EL (cell line): ENCODE results near the gene CARMIL1.
"Not testable (repeated sequence)": the region's sequence is repeated elsewhere in the genome, so short reads cannot be mapped to it uniquely, and the experiment has no call there.

ENCODE experiments used
- DNase-seq: peaks from one replicate; pipeline ENCODE4 v3.0.0-alpha.2; 2016

The CARMIL1 gene

DNA sequence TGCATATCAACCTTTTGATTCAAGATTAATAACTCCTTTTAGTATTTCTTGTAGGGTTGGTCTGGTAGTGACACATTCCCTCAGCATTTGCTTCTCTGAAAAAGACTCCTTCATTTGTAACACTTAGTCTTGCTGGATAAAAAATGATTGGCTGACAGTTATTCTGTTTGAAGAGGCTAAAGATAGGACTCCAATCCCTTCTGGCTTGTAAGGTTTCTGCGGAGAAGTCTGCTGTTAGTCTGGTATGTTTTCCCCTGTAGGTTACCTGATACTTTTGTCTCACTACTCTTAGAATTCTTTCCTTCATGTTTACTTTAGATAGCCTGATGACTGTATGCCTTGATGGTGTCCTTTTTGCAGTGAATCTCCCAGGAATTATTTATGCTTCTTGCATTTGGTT is 96.0 kb downstream of the CARMIL1 start:
- DNase-seq, result no peak

DNA sequence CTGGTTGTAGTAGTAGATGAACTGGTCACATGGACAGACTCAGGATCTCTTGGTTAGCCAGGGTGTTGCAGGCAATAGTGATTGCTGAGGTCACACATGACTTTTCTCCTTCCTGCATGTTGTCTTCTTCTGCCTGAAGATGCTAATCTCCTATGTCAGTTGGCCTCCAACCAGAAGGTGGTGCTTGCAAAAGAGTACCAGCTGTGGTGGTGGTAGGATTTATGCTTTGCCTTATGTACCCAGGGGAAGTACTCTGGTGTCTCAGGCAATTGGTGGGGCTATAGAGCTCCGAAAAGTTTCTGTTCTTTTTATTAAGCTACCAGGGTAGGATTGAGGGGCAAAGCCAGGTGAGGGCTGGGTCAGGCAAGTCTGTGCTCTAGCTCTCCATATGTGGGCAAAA is 98.5 kb downstream of the CARMIL1 start:
- DNase-seq, result no peak

GRCh38 chr6:25381077-25381476 is 101.9 kb downstream of the CARMIL1 start:
- DNase-seq, result no peak

GRCh38 chr6:25382476-25382875 is 103.3 kb downstream of the CARMIL1 start:
- DNase-seq, result not testable (repeated sequence)

GRCh38 chr6:25384234-25384633 is 105.1 kb downstream of the CARMIL1 start:
- no peak for DNase-seq

DNA sequence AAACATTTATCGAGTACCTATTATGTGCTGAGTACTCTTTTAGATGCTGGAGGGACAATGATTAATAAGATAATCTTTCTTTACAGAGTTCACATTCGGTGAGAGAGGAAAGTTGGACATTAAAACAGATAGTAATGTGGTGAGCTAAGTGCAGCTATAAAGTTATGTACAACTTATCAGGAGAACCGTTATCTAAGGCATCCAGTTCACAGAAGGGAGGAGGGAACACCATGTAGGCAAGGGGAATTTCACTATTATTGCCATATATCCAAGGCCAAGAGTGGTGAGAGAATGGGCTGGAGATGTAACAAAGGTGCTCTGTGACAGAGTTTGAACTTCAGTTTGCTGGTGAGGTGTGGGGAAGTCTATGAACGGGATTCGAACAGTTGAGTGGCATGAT is 105.8 kb downstream of the CARMIL1 start:
- no peak for DNase-seq

DNA sequence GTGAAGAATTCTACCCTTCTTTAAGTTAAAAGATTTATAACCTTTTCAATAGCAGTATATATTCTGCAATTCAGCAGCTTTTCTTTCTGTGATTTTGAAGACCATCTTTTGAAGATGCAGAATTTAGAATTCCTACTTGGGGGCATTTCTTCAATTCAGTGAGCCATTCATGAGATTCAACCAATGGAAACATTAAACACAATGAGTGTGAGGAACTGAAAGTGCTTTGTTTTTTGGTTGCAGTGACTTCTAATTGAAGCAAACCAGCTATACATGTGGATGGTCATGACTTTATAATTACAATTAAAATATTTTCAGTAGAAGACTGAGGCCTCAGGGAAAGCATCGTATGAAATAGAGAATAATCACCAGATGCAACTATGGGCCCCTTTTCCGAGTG is 108.3 kb downstream of the CARMIL1 start:
- DNase-seq, result no peak

GRCh38 chr6:25387911-25388310 is 108.7 kb downstream of the CARMIL1 start:
- no peak for DNase-seq

- no peak for DNase-seq
Measured at GRCh38 chr6:25388776-25389175, 109.6 kb downstream of the CARMIL1 start.

DNA sequence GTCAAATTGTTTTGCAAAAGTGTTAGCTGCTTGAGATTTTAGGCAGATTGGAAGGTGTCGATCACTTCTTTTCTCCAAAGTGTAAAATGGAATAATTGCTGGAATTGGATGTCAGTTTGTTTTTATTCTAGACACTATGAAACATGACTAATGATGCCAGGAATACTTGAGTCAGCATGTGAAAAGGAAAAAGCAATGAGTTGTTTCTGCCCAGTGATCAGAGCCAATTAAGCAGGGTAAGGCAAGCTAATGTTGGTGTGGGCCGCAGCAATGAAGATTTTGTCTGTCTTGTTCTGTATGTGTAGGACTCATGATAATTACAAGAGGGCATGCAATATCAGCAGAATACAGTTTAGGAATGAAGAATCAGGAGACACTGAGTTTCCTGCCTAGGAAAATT is 110.3 kb downstream of the CARMIL1 start:
- DNase-seq, result peak; percentile 8

DNA sequence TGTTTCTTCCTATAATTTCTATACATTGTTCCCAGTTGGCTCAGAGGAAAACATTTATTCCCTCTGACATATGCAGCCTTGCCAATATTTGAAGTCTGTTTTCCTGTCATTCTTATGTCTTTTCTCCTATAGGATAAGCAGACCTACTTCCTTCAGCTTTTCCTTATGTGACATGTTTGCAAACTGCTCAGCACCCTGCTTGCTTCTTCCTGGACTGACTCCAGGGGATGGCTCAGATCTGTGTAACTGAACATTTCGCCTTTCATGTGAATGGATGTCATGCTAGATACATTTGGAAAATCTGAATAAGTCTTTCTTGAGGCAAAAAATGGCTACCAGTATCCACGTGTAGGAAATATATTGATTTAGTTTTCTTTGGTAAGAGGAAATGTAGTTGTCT is 113.2 kb downstream of the CARMIL1 start:
- no peak for DNase-seq

GRCh38 chr6:25395731-25396130 is 116.6 kb downstream of the CARMIL1 start:
- no peak for DNase-seq

DNA sequence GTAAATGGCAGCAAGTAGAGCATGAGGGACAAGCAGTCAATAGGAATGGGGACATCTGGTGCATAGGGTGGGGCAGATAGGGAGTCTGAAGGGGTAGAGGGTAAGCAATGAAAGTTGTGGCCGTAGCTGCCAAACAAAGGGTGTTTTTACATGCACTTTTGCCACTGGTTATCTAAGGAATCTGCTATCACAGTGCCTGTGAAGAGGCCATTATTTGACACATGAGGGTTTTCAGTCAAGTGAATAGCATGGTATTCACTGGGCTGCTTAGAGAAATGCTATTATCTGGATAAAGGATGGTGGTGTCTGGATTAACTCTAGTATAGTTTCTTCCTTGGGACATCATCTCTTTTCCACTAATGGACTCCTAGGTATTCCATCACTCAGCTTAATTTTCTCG is 118.2 kb downstream of the CARMIL1 start:
- no peak for DNase-seq

GRCh38 chr6:25399885-25400284 is 120.7 kb downstream of the CARMIL1 start:
- DNase-seq, result no peak

- DNase-seq, result no peak
Measured at GRCh38 chr6:25401711-25402110, 122.5 kb downstream of the CARMIL1 start.

- no peak for DNase-seq
Measured at GRCh38 chr6:25402125-25402524, 123.0 kb downstream of the CARMIL1 start.

DNA sequence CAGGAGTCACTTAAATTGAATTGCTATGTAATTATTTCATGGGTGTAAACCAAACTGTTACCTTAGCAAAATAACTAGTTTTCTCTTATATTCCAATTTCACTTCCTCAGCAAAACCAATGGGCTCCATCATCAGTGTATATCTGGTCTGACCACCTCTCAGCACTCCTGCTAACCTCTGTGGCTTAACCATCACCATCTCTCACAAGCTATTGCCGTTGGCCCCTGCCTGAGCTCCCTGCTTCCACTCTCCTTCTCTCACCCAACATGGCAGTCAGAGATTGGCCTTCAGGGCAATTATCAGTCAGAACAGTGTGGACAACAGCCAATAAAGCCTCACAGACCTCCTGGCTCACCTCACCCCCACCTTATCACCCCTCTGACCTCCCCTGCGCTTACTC is 124.0 kb downstream of the CARMIL1 start:
- no peak for DNase-seq

GRCh38 chr6:25404091-25404490 is 124.9 kb downstream of the CARMIL1 start:
- no peak for DNase-seq

DNA sequence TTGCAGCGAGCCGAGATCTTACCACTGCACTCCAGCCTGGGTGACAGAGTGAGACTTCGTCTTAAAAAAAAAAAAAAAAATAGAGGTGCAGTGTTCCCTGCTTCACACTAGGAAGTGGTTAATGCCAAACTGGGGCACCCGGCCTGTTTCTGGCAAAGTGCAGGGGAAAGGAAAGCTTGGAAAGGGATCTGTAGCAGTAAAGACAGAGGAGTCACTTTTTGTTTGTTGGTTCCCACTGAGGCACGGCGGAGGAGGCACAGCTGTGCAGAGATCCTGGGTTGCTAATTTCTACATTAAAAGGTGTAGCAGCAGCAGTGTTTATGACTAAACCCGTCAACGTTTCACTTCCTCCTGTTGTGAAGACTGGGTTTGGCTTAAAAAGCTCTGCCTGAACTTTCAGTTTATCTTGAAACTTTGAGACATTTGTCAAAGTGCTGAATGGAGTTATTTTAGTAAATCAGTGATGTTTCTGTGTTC is 125.6 kb downstream of the CARMIL1 start:
- no peak for DNase-seq

DNA sequence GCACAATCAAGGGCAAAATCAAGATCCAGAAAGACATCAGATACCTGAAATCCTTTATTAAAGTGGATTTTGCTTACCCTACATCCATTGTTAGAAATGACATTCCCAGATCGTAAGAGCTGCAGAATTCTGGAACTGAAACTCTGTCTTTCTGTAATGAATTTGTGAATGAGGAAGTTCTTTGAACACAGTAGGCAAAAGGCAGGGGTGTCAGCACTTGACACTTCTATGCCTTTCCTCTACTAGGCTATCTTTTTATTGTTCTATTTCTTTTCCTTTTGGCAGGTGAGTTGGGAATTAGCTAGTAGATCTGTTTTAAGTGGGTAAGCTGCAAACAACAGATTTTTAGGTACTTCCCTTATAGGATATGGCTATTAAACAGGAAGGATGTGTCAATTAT is 126.3 kb downstream of the CARMIL1 start:
- no peak for DNase-seq

DNA sequence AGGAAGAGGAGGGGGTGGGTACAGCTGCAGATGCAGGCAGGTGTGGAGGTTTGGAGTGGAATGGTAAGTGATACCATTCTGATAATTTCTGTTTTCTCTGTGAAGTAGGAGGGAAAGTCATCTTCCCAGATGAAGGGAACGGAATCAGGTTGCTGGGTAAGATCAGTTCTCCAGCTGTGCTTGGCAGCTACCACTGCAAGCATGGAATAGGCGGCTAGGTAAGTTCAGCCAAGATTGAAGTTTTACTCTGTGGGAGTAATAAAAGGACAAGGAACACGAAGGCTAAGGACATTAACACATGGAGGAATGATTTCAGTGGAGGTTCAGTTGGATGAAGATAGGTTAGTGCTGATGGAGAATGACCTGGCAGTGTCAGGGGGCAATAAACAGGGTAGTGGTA is 128.3 kb downstream of the CARMIL1 start:
- no peak for DNase-seq

DNA sequence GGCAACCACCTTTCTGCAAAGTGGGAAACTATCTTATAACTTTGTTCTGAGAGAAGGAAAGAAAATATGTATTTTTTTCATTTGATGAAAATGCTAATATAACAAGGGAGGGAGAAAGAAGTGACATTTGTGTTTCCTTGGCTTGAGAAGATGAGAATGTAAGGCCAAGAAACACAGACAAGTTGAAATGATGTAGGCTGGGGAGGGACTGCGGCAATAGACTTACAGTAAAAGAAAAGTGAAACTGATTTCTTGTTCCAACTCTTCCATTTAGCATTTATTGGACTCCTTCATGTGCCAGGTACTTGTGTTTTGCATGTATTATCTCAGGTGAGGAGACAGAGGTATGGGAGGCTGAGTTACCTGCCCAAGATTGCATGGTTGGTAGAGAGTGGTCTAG is 130.9 kb downstream of the CARMIL1 start:
- no peak for DNase-seq

- no peak for DNase-seq
Measured at GRCh38 chr6:25411316-25411950, 132.3 kb downstream of the CARMIL1 start.

GRCh38 chr6:25413207-25413905 is 134.2 kb downstream of the CARMIL1 start:
- no peak for DNase-seq

- DNase-seq, result no peak
Measured at GRCh38 chr6:25414168-25414567, 135.0 kb downstream of the CARMIL1 start.
